B cell (primary cell): ENCODE results near the gene SPDYE3. TPM values are rescaled to one million over a fixed set of nuclear protein-coding genes. Genes with fewer than 3 reads are reported as not detected.
A peak's percentile ranks its signal among the peaks of the same experiment; 100 is the strongest.
"Not testable (repeated sequence)": the region's sequence is repeated elsewhere in the genome, so short reads cannot be mapped to it uniquely, and the experiment has no call there.

ENCODE experiments used
- ATAC-seq: fragments of 200-7000 bp; cut with Tn5 transposase; one replicate; pipeline ENCODE4 v1.10.0; 2021; ENCODE audit warnings: low read depth, mild to moderate bottlenecking, moderate number of reproducible peaks, moderate library complexity
- CTCF ChIA-PET: fragments of 350-600 bp; sonication (Branson Sonifier 250); formaldehyde crosslinking; loops from one replicate; lab custom pipeline; 2021; ENCODE audit warnings: antibody characterized with exemption, inconsistent platforms; lab: Charles Lee
- POLR2A ChIA-PET: fragments of 350-600 bp; sonication (Branson Sonifier 250); formaldehyde crosslinking; loops from one replicate; lab custom pipeline; 2021; ENCODE audit warnings: antibody characterized with exemption; lab: Charles Lee
- DNase-seq: peaks from one replicate; pipeline ENCODE4 v3.0.0; 2013
- H2AFZ ChIP-seq: 2 replicates; pipeline ENCODE4 v1.6.1; 2012; ENCODE audit warnings: mild to moderate bottlenecking, low read depth, low read length; ENCODE audit not compliant: insufficient read depth, poor library complexity, severe bottlenecking
- H3K27ac ChIP-seq, 2 donors: 1 replicate in 1 of 2; 2 replicates in 1 of 2; pipeline ENCODE4 v1.5.1; 2012 to 2013; ENCODE audit warnings: low read length in 2 of 2, mild to moderate bottlenecking in 2 of 2, moderate library complexity in 1 of 2
- H3K27me3 ChIP-seq, 4 experiments: fragments of 200-600 bp in 1 of 4; sonication (generic) in 1 of 4; replicated peaks in 1 of 4; 1 replicate in 2 of 4; 2 replicates in 2 of 4; pipeline versions ENCODE4 v1.6.1 to v1.7.0; 2013 to 2016; ENCODE audit warnings: low read length in 3 of 4, mild to moderate bottlenecking in 2 of 4, mixed read lengths in 1 of 4, moderate library complexity in 1 of 4; ENCODE audit not compliant: insufficient read depth in 4 of 4, control insufficient read depth in 3 of 4; ENCODE audit errors: control extremely low read depth in 1 of 4
- H3K36me3 ChIP-seq, 2 experiments: replicated peaks in 1 of 2; 1 replicate in 1 of 2; 2 replicates in 1 of 2; pipeline versions ENCODE4 v1.6.1 to v1.7.1; 2013; ENCODE audit warnings: low read length in 1 of 2; ENCODE audit not compliant: insufficient read depth in 2 of 2, control insufficient read depth in 1 of 2; ENCODE audit errors: control extremely low read depth in 1 of 2, extremely low read depth in 1 of 2
- H3K4me1 ChIP-seq, 2 donors: fragments of 200-600 bp in 1 of 2; sonication (generic) in 1 of 2; 1 replicate in 1 of 2; 2 replicates in 1 of 2; pipeline versions ENCODE4 v1.5.1 to v1.6.1; 2013 to 2017; ENCODE audit warnings: low read length in 2 of 2; ENCODE audit not compliant: control insufficient read depth in 2 of 2, insufficient read depth in 2 of 2
- H3K4me2 ChIP-seq: replicated peaks from 2 replicates; pipeline ENCODE3; 2012; ENCODE audit warnings: mild to moderate bottlenecking, low read depth, low read length; ENCODE audit not compliant: poor library complexity, severe bottlenecking
- H3K4me3 ChIP-seq, 5 experiments: fragments of 200-600 bp in 1 of 5; sonication (generic) in 1 of 5; 1 replicate in 3 of 5; 2 replicates in 2 of 5; pipeline versions ENCODE4 v1.5.1 to v1.7.0; 2011 to 2016; ENCODE audit warnings: low read length in 4 of 5, mild to moderate bottlenecking in 4 of 5, low read depth in 2 of 5, control low read depth in 1 of 5, moderate library complexity in 1 of 5; ENCODE audit not compliant: insufficient read depth in 1 of 5; ENCODE audit errors: control extremely low read depth in 1 of 5, extremely low read depth in 1 of 5
- H3K79me2 ChIP-seq: fragments of 200-600 bp; sonication (generic); one replicate; pipeline ENCODE4 v1.6.0; 2016; ENCODE audit warnings: low read length; ENCODE audit not compliant: control insufficient read depth, insufficient read depth
- H3K9ac ChIP-seq: fragments of 200-600 bp; sonication (generic); 2 replicates; pipeline ENCODE4 v1.6.1; 2017; ENCODE audit warnings: mild to moderate bottlenecking, low read length, moderate library complexity
- H3K9me3 ChIP-seq, 3 donors: one replicate each; pipeline versions ENCODE4 v1.6.1 to v1.7.1; 2013; ENCODE audit warnings: low read length in 2 of 3; ENCODE audit not compliant: control insufficient read depth in 2 of 3, insufficient read depth in 1 of 3; ENCODE audit errors: control extremely low read depth in 1 of 3
- H4K20me1 ChIP-seq: 2 replicates; pipeline ENCODE4 v1.6.0; 2012; ENCODE audit warnings: mild to moderate bottlenecking, low read length; ENCODE audit not compliant: insufficient read depth, control insufficient read depth, poor library complexity, severe bottlenecking
- H3K27ac Mint-ChIP-seq: one replicate; pipeline ENCODE4 v1.8.0; 2021; ENCODE audit warnings: mixed read lengths
- H3K27me3 Mint-ChIP-seq: one replicate; pipeline ENCODE4 v1.8.0; 2021; ENCODE audit warnings: mixed read lengths
- H3K4me1 Mint-ChIP-seq: one replicate; pipeline ENCODE4 v1.8.0; 2021; ENCODE audit warnings: mixed read lengths
- H3K4me3 Mint-ChIP-seq: one replicate; pipeline ENCODE4 v1.8.0; 2021; ENCODE audit warnings: mixed read lengths
- H3K9me3 Mint-ChIP-seq: one replicate; pipeline ENCODE4 v1.8.0; 2022; ENCODE audit warnings: mixed read lengths; ENCODE audit not compliant: insufficient read depth
- CTCF ChIP-seq: fragments of 200-600 bp; IDR thresholded peaks from one replicate; pipeline ENCODE4 v1.8.0; 2022; ENCODE audit warnings: antibody characterized with exemption, mild to moderate bottlenecking
- EZH2 ChIP-seq: IDR thresholded peaks from 2 replicates; pipeline ENCODE4 v1.6.1; 2012; ENCODE audit warnings: borderline replicate concordance, low read depth, mild to moderate bottlenecking, moderate library complexity, low read length; ENCODE audit not compliant: insufficient read depth, poor library complexity, severe bottlenecking
- WGBS: methylation state at CpG from one replicate; pipeline ENCODE4 v1.1.5; 2013; ENCODE audit warnings: missing lambda C conversion rate; ENCODE audit not compliant: insufficient coverage; 5-methylcytosine and 5-hydroxymethylcytosine counted together
- intact Hi-C: fragments of 100-400 bp; cut with micrococcal nuclease; formaldehyde crosslinking; loops from one replicate; pipeline ENCODE4 v1.10.0; 2022
- polyA plus RNA-seq: library from polyadenylated mRNA; depleted of rRNA; stranded (reverse); fragments of >200 nt; gene quantifications from 2 replicates; pipeline ENCODE4 v1.2.3, GENCODE V29; 2012
- total RNA-seq, 2 donors: library from RNA; stranded (reverse); fragments of 120-200 nt in 1 of 2; gene quantifications; 1 replicate in 1 of 2; 2 replicates in 1 of 2; pipeline versions ENCODE4 v1.2.3 to v1.2.4, GENCODE V29; 2013 to 2022

Gene SPDYE3
- total and polyA plus RNA-seq, 2 donors (not counting 1 experiment from before 2014, with no cell fraction given) = not detected

- Histone ChIP-seq H3K36me3 (peaks cover 0 to 32% of the 10 kb centered on the region in 2 experiments), H3K27ac (no peak overlapping the region), H3K4me3 (no peak overlapping the region), H3K27me3 (no peaks in the 10 kb centered on the region), H3K79me2 (no peaks in the 10 kb centered on the region), H2AFZ (no peak overlapping the region), H3K4me1 (peaks cover 43 to 47% of the 10 kb centered on the region in 2 donors), H3K9ac (no peak overlapping the region), H4K20me1 (no peaks in the 10 kb centered on the region), H3K4me2 (no peak overlapping the region), H3K9me3 (no peaks in the 10 kb centered on the region)
- Mint-ChIP-seq H3K4me3 (no peak overlapping the region), H3K9me3 (no peaks in the 10 kb centered on the region), H3K4me1 (peaks cover 56% of the 10 kb centered on the region), H3K27me3 (no peaks in the 10 kb centered on the region), H3K27ac (peak overlapping the region; percentile 39)
- ChIA-PET CTCF (interaction anchor here (2.3 kb wide), 1 partner anchor 43 kb away, joined by 21 read pairs; no protein-coding TSS in a partner anchor), POLR2A (no interaction called here)
- intact Hi-C loops = no loop called here
- TF ChIP-seq CTCF = no peak
- TF ChIP-seq EZH2 = no peak
- 100% methylated on average over 2 of the region's 6 CpGs for WGBS
- no peak for DNase-seq
- ATAC-seq = no peak
These were observed 57.0 kb downstream of the SPDYE3 start for GRCh38 chr7:100364480-100364879.

- H3K9ac ChIP-seq, H3K27me3 Mint-ChIP-seq, H3K4me3 ChIP-seq, H3K9me3 ChIP-seq, H4K20me1 ChIP-seq, H3K9me3 Mint-ChIP-seq, H2AFZ ChIP-seq, H3K79me2 ChIP-seq, intact Hi-C loops, ATAC-seq, H3K27me3 ChIP-seq, DNase-seq: not testable (repeated sequence)
- Histone ChIP-seq H3K4me1 (peaks cover 58 to 62% of the 10 kb centered on the region in 2 donors), H3K36me3 (peaks cover 0 to 22% of the 10 kb centered on the region in 2 experiments), H3K27ac (peak overlapping the region; percentile 97 to 99), H3K4me2 (peak overlapping the region; percentile 72)
- Mint-ChIP-seq H3K4me1 (peaks cover 64% of the 10 kb centered on the region), H3K4me3 (peak overlapping the region; percentile 51), H3K27ac (peak overlapping the region; percentile 99)
- WGBS = 78% methylated on average over 1 of the region's 7 CpGs
- POLR2A ChIA-PET = interaction anchor here (0.7 to 1.0 kb wide), 2 partner anchors 31 to 114 kb away, joined by 5 to 9 read pairs; no protein-coding TSS in a partner anchor
- CTCF ChIA-PET = interaction anchor here (0.6 to 2.3 kb wide), 6 partner anchors 19 to 59 kb away, joined by 3 to 21 read pairs (median 4); no protein-coding TSS in a partner anchor
These were observed 58.5 kb downstream of the SPDYE3 start for GRCh38 chr7:100365998-100366367.
